Measurements from ENCODE around the gene NTN1. TPM values are rescaled to one million over a fixed set of nuclear protein-coding genes. Genes with fewer than 3 reads are reported as not detected.
"Not testable (repeated sequence)": the region's sequence is repeated elsewhere in the genome, so short reads cannot be mapped to it uniquely, and the experiment has no call there.

NTN1 gene
- total and polyA plus RNA-seq, 8 donors = 2.0 to 12.9 (median 9.0) TPM

GRCh38 chr17:9105068-9105868, 84.0 kb downstream of the NTN1 start:
- H3K4me1 ChIP-seq = no peaks in the 10 kb centered on the region
- H3K36me3 ChIP-seq = no peaks in the 10 kb centered on the region
- no peaks in the 10 kb centered on the region for H3K27me3 ChIP-seq
- intact Hi-C loops (cut with DNase I) = no loop called here
- H3K27ac ChIP-seq = no peak overlapping the region
- no peaks in the 10 kb centered on the region for H3K9me3 ChIP-seq
- DNase-seq (no peak), ATAC-seq (no peak)
- H3K4me3 ChIP-seq = no peak overlapping the region
- no peak for TF ChIP-seq CTCF (IDR thresholded peaks at IDR 0.05)

GRCh38 chr17:9106278-9106677, 85.0 kb downstream of the NTN1 start:
- H3K9me3 ChIP-seq; H3K4me1 ChIP-seq; ATAC-seq; H3K4me3 ChIP-seq; intact Hi-C loops (cut with DNase I); H3K27ac ChIP-seq; H3K36me3 ChIP-seq; H3K27me3 ChIP-seq; DNase-seq: not testable (repeated sequence)

- no peak for DNase-seq
- no peak overlapping the region for H3K27ac ChIP-seq
- H3K36me3 ChIP-seq = no peaks in the 10 kb centered on the region
- H3K4me1 ChIP-seq = no peaks in the 10 kb centered on the region
- intact Hi-C loops (cut with DNase I) = no loop called here
- no peak overlapping the region for H3K4me3 ChIP-seq
- TF ChIP-seq CTCF (IDR thresholded peaks at IDR 0.05) = no peak
- H3K9me3 ChIP-seq = no peaks in the 10 kb centered on the region
- no peak for ATAC-seq
- H3K27me3 ChIP-seq = no peaks in the 10 kb centered on the region
These were observed 86.2 kb downstream of the NTN1 start for GRCh38 chr17:9107527-9107926.

- intact Hi-C loops (cut with DNase I) = no loop called here
- Histone ChIP-seq H3K9me3 (no peaks in the 10 kb centered on the region), H3K4me3 (no peak overlapping the region), H3K36me3 (no peaks in the 10 kb centered on the region), H3K27ac (no peak overlapping the region), H3K4me1 (no peaks in the 10 kb centered on the region), H3K27me3 (no peaks in the 10 kb centered on the region)
- no peak for TF ChIP-seq CTCF (IDR thresholded peaks at IDR 0.05)
- no peak for ATAC-seq
- DNase-seq = no peak
These were observed 86.8 kb downstream of the NTN1 start for GRCh38 chr17:9108146-9108545.

GRCh38 chr17:9109933-9110332, 88.6 kb downstream of the NTN1 start:
- intact Hi-C loops (cut with DNase I) = no loop called here
- Histone ChIP-seq H3K4me1 (no peaks in the 10 kb centered on the region), H3K4me3 (no peak overlapping the region), H3K27me3 (peaks cover 0 to 6% of the 10 kb centered on the region in 2 donors), H3K27ac (no peak overlapping the region), H3K36me3 (no peaks in the 10 kb centered on the region), H3K9me3 (no peaks in the 10 kb centered on the region)
- no peak for ATAC-seq
- no peak for TF ChIP-seq CTCF (IDR thresholded peaks at IDR 0.05)
- DNase-seq = no peak

- DNase-seq (no peak), ATAC-seq (no peak)
- H3K27ac ChIP-seq = no peak overlapping the region
- no peak for TF ChIP-seq CTCF (IDR thresholded peaks at IDR 0.05)
- peaks cover 0 to 1% of the 10 kb centered on the region in 2 donors for H3K4me1 ChIP-seq
- intact Hi-C loops (cut with DNase I) = no loop called here
- H3K36me3 ChIP-seq = no peaks in the 10 kb centered on the region
- H3K4me3 ChIP-seq = no peak overlapping the region
- H3K9me3 ChIP-seq = no peaks in the 10 kb centered on the region
- peaks cover 0 to 11% of the 10 kb centered on the region in 2 donors for H3K27me3 ChIP-seq
These were observed 89.2 kb downstream of the NTN1 start for GRCh38 chr17:9110501-9110900.
